K562 (cell line): ENCODE measurements around the gene SH3PXD2B. TPM values are rescaled to one million over a fixed set of nuclear protein-coding genes. Genes with fewer than 3 reads are reported as not detected.

Source experiments
- ATAC-seq: fragments of 200-7000 bp; cut with Tn5 transposase; 3 replicates; pipeline ENCODE4 v1.9.1; 2020; ENCODE audit warnings: moderate library complexity
- BruUV-seq: library from RNA; stranded (reverse); fragments of 400-500 nt; replicated peaks from 2 replicates; lab custom pipeline; 2021; lab: Mats Ljungman, UMichigan
- CTCF ChIA-PET: fragments of 300-600 bp; formaldehyde crosslinking; extraction: SDS; loops from one replicate; lab custom pipeline; 2021; ENCODE audit warnings: low intra/inter-chr PET ratio; lab: Yijun Ruan, JAX
- POLR2A ChIA-PET: fragments of 300-600, 350-650 bp; sonication (Branson Sonifier 250); formaldehyde crosslinking; extraction: SDS; loops from one replicate; lab custom pipeline; 2021; ENCODE audit warnings: antibody characterized with exemption, inconsistent platforms; lab: Yijun Ruan, JAX
- DNase-seq, 4 experiments: peaks; one replicate each; pipeline versions ENCODE4 v3.0.0 to v3.0.0-alpha.2; 2011 to 2018; ENCODE audit warnings: low spot score in 3 of 4, mixed read lengths in 3 of 4; ENCODE audit errors: extremely low read depth in 1 of 4
- FAIRE-seq: peaks from 2 replicates; lab custom pipeline; 2011; peaks lifted over from hg19 to GRCh38; lab: Jason Lieb, UNC
- H2AFZ ChIP-seq: 2 replicates; pipeline ENCODE4 v1.6.0; 2011; ENCODE audit warnings: low read depth, low read length, control low read depth, inconsistent platforms
- H3K27ac ChIP-seq: fragments of 200-600 bp; 3 replicates; pipeline ENCODE4 v1.8.0; 2011; ENCODE audit warnings: low read depth, mild to moderate bottlenecking, control low read depth, inconsistent platforms, low read length, moderate library complexity, mixed read lengths; ENCODE audit errors: extremely low read depth
- H3K27me3 ChIP-seq, 2 experiments: fragments of 300-600 bp in 1 of 2; 2 replicates in 1 of 2; 3 replicates in 1 of 2; pipeline versions ENCODE4 v1.6.0 to v1.8.0; 2011; ENCODE audit warnings: inconsistent platforms in 2 of 2, low read length in 2 of 2, mild to moderate bottlenecking in 1 of 2, mixed read lengths in 1 of 2, moderate library complexity in 1 of 2; ENCODE audit not compliant: control insufficient read depth in 2 of 2, insufficient read depth in 2 of 2
- H3K36me3 ChIP-seq: fragments of 300-600 bp; 3 replicates; pipeline ENCODE4 v1.8.0; 2011; ENCODE audit warnings: mild to moderate bottlenecking, low read length, inconsistent platforms; ENCODE audit not compliant: control insufficient read depth, insufficient read depth
- H3K4me1 ChIP-seq, 2 experiments: fragments of 200-600 bp in 1 of 2; replicated peaks in 1 of 2; 2 replicates in 1 of 2; 3 replicates in 1 of 2; pipeline versions ENCODE4 v1.5.1 to v1.8.0; 2011; ENCODE audit warnings: inconsistent platforms in 2 of 2, low read length in 2 of 2, mild to moderate bottlenecking in 1 of 2, mixed read lengths in 1 of 2, moderate library complexity in 1 of 2; ENCODE audit not compliant: control insufficient read depth in 2 of 2, insufficient read depth in 2 of 2
- H3K4me2 ChIP-seq: 2 replicates; pipeline ENCODE4 v1.6.1; 2011; ENCODE audit warnings: low read length, control low read depth, inconsistent platforms, mixed read lengths; ENCODE audit not compliant: insufficient read depth
- H3K4me3 ChIP-seq: fragments of 200-600 bp; sonication (generic), shearing (Covaris generic); 2 replicates; pipeline ENCODE4 v1.5.1; 2016; ENCODE audit warnings: control low read depth, inconsistent platforms
- H3K79me2 ChIP-seq: fragments of 200-600 bp; 3 replicates; pipeline ENCODE4 v1.8.0; 2011; ENCODE audit warnings: low read length, inconsistent platforms; ENCODE audit not compliant: control insufficient read depth, insufficient read depth
- H3K9ac ChIP-seq, 2 experiments: 2 replicates each; pipeline versions ENCODE4 v1.6.0 to v1.6.1; 2011; ENCODE audit warnings: low read depth in 2 of 2, low read length in 2 of 2, control low read depth in 1 of 2, inconsistent platforms in 1 of 2, mild to moderate bottlenecking in 1 of 2, mixed read lengths in 1 of 2; ENCODE audit not compliant: insufficient read depth in 1 of 2
- H3K9me1 ChIP-seq: one replicate; pipeline ENCODE4 v1.6.0; 2011; ENCODE audit warnings: inconsistent platforms, mild to moderate bottlenecking, low read length, moderate library complexity; ENCODE audit not compliant: control insufficient read depth, insufficient read depth
- H3K9me3 ChIP-seq: replicated peaks from 2 replicates; pipeline ENCODE4 v1.5.1; 2011; ENCODE audit warnings: low read depth, low read length, inconsistent platforms; ENCODE audit not compliant: control insufficient read depth, insufficient read depth
- H4K20me1 ChIP-seq: replicated peaks from 2 replicates; pipeline ENCODE4 v1.6.1; 2011; ENCODE audit warnings: low read length, inconsistent platforms, mixed read lengths; ENCODE audit not compliant: control insufficient read depth, insufficient read depth
- ILK ChIP-seq: fragments of 450-650 bp; IDR thresholded peaks from 2 replicates; pipeline ENCODE4 v1.6.1; 2016; ENCODE audit warnings: missing genetic modification characterization, low read depth, mild to moderate bottlenecking, missing compliant biosample characterization, moderate library complexity, borderline replicate concordance
- MITF ChIP-seq: IDR thresholded peaks from 2 replicates; pipeline ENCODE4 v1.6.1; 2014; ENCODE audit warnings: antibody characterized with exemption
- PTTG1 ChIP-seq: fragments of 450-650 bp; IDR thresholded peaks from 2 replicates; pipeline ENCODE4 v1.6.1; 2016; ENCODE audit warnings: low read depth, mild to moderate bottlenecking, missing genetic modification characterization, missing compliant biosample characterization
- STAT5B ChIP-seq: fragments of 250-450 bp; sonication (Bioruptor Pico); IDR thresholded peaks from 2 replicates; pipeline ENCODE4 v1.8.0; 2021; ENCODE audit warnings: mild to moderate bottlenecking, inconsistent platforms
- ZNF217 ChIP-seq: sonication (generic); formaldehyde crosslinking; IDR thresholded peaks from 2 replicates; pipeline ENCODE4 v1.8.0; 2022; ENCODE audit warnings: mild to moderate bottlenecking, missing genetic modification reagents
- ZNF407 ChIP-seq: fragments of 450-650 bp; IDR thresholded peaks from 2 replicates; pipeline ENCODE4 v1.6.1; 2016; ENCODE audit warnings: low read depth
- ZNF449 ChIP-seq: fragments of 250-450 bp; sonication (Bioruptor Pico); IDR thresholded peaks from 2 replicates; pipeline ENCODE4 v1.8.0; 2022; ENCODE audit warnings: moderate library complexity, mild to moderate bottlenecking, inconsistent platforms
- ZNF511 ChIP-seq: sonication (generic); formaldehyde crosslinking; IDR thresholded peaks from 2 replicates; pipeline ENCODE4 v1.8.0; 2022; ENCODE audit warnings: mild to moderate bottlenecking, missing genetic modification reagents
- WGBS: fragments of 100-300 bp; shearing (Covaris generic); methylation state at CpG from one replicate; pipeline ENCODE4 v1.1.6; 2016; ENCODE audit warnings: low coverage, mixed read lengths; ENCODE audit not compliant: insufficient coverage; ENCODE audit errors: missing lambda C conversion rate; 5-methylcytosine and 5-hydroxymethylcytosine counted together
- in situ Hi-C: fragments of 300-500 bp; cut with MboI; formaldehyde crosslinking; loops from 4 replicates; pipeline ENCODE4 v1.15.0; 2018; ENCODE audit warnings: inconsistent platforms, mixed read lengths
- intact Hi-C: fragments of 100-400 bp; cut with micrococcal nuclease; formaldehyde crosslinking; loops from 2 replicates; pipeline ENCODE4 v1.14.2; 2022
- polyA plus RNA-seq, 8 experiments: library from polyadenylated mRNA; depleted of rRNA in 4 of 8; stranded (reverse) in 5 of 8; unstranded in 3 of 8; fragments of >200 nt; fragmentation: Nextera tagmentation in 2 of 8; fragmentation: Illumina TruSeq in 1 of 8; extraction: Ambion mirVana in 2 of 8; extraction: Trizol in 1 of 8; gene quantifications; 2 replicates each; pipeline versions ENCODE4 v1.2.1 to v1.2.3, GENCODE V29; 2011 to 2014; ENCODE audit warnings: inconsistent platforms in 1 of 8, missing spikeins in 1 of 8
- total RNA-seq, 7 experiments: library from RNA; depleted of rRNA in 6 of 7; stranded (reverse); fragments of >200 nt in 6 of 7; fragmentation: Illumina TruSeq in 2 of 7; extraction: Trizol in 2 of 7; gene quantifications; 2 replicates each; pipeline versions ENCODE4 v1.2.1 to v1.2.3, GENCODE V29; 2011 to 2021; ENCODE audit warnings: low replicate concordance in 1 of 7

Gene SH3PXD2B
- total and polyA plus RNA-seq, 9 of the 15 experiments (the other 6 are each of a cell fraction or from before 2014, with no cell fraction given) = 0.04 to 0.66 (median 0.19) TPM

- Histone ChIP-seq H3K9me1 (no peaks in the 10 kb centered on the region), H3K36me3 (no peaks in the 10 kb centered on the region), H3K4me1 (peaks cover 0 to 3% of the 10 kb centered on the region in 2 experiments; a peak in 2 of 5 replicates), H3K9ac (no peak overlapping the region), H3K27ac (no peak overlapping the region), H3K4me3 (no peak overlapping the region), H3K79me2 (no peaks in the 10 kb centered on the region), H4K20me1 (no peaks in the 10 kb centered on the region), H3K27me3 (peaks cover 9 to 21% of the 10 kb centered on the region in 2 experiments; a peak in 4 of 5 replicates), H2AFZ (no peak overlapping the region), H3K4me2 (no peak overlapping the region), H3K9me3 (no peaks in the 10 kb centered on the region)
- no TSS peak for BruUV-seq
- 2% methylated on average over 13 of the region's 13 CpGs for WGBS
- in situ Hi-C loops (no loop called here), intact Hi-C loops (no loop called here)
- ChIA-PET CTCF (no interaction called here), POLR2A (interaction anchor here (1.0 kb wide), 1 partner anchor 19 kb away, joined by 4 read pairs; no protein-coding TSS in a partner anchor)
- DNase-seq (no peak), ATAC-seq (no peak), FAIRE-seq (no peak)
- no peak for TF ChIP-seq PTTG1
- no peak for TF ChIP-seq ZNF511 (CRISPR knock-in tag)
- TF ChIP-seq ZNF449 = no peak
- TF ChIP-seq STAT5B (CRISPR knock-in tag) = no peak
- TF ChIP-seq ZNF407 = no peak
- no peak for TF ChIP-seq ZNF217 (CRISPR knock-in tag)
- TF ChIP-seq MITF = no peak
- TF ChIP-seq ILK (tag) = no peak
Observed at GRCh38 chr5:172402531-172403188, 51.7 kb downstream of the SH3PXD2B start.
